Stimulated activated CD4-positive, alpha-beta T cell treated with anti-CD3 and anti-CD28 coated beads, Interleukin-4, amount 100 ng/mL, for 48 hours (primary cell): ENCODE results near the gene SULF2.
"Not testable (repeated sequence)": the region's sequence is repeated elsewhere in the genome, so short reads cannot be mapped to it uniquely, and the experiment has no call there.

Source experiments
- DNase-seq, 2 donors: peaks; one replicate each; pipeline ENCODE4 v3.0.0-alpha.2; 2020; ENCODE audit warnings: low read depth in 2 of 2

The SULF2 gene

DNA sequence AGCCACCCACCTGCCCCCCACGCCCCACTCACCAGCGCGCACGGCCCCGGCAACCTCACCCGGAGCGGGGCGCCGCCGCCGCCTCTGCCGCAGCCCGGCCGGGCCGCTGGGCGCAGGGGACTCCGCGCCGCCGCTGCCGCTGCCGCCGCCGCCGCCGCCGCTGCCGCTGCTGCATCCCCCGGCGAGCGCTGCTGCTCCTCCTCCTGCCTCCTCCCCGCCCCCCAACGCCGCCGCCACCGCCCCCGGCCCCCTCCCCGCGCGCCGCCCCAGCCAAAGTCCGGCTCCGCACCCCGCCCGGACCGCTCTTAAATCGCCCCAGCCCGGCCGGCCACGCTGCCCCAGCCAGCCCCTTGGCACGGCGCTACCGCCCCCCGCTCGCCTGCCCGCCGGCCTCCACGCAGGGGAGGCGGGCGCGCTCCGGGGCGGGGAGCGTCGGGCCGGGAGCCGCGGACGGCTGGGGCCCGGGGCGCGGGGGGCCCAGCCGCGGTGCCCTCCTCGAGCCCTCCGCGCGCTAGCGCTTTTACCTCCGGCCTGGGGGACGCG is at the start of gene SULF2:
Gene SULF2, minus strand, starts transcription at position 171 of the 543 bp plus-strand sequence. CDS start 28,118 bp downstream, outside the sequence.
- DNase-seq = no peak

DNA sequence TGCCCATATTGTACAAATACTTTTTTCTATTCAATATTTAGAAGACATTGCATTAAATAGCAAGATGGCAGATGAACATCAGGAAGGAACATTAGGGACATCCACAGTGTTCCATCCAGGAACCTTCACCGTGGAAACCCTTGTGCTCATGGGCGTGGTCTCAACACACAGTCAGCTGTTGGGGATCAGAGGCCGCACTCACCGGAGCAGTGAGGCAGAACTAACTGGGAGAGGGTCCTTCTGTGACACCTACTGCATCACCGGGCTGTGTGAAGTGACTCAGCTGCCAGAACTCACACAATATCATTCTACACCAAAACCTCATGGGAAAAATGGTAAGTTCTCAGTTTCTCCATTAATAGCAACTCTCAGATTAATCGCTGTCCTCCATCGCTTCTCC is 46.4 kb upstream of the SULF2 start:
- not testable (repeated sequence) for DNase-seq

DNA sequence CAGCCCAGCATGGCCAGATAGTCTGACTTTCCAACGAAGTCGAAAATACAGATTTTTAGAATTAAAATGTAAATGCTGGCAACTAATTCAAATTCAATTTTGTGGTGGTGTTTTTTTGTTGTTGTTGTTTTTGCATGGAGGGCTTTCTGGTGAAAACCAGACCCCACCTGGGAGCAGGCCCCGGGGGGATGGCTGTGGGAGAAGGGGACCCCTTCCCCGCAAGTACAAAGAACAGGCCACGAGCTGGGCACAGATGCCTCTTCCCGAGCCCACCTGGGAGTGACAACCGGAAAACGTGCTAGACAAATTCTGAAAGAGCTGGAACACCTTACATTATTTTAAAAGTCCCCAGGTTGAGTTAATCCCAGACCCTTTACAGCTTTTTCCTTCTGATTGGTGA is 41.4 kb upstream of the SULF2 start:
- not testable (repeated sequence) for DNase-seq

DNA sequence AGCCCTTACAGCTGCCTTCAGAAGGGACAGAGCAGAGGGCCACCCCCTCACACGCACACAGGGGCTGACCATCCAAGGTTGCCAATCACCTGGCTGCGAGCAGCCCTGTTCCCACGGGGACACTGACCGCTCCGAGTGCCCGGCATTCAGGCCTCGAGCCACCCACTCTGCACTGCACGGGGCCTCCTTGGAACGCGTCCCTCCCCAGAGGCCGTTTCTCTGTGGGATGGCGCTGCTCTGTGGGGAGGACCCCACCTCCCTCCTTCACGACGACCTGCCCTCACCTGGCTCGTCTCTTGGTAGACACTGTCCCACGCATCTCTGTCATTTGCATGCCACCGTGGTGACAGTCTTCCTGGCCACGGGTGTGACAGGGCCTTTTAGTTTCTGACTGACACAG is 40.7 kb upstream of the SULF2 start:
- not testable (repeated sequence) for DNase-seq

DNA sequence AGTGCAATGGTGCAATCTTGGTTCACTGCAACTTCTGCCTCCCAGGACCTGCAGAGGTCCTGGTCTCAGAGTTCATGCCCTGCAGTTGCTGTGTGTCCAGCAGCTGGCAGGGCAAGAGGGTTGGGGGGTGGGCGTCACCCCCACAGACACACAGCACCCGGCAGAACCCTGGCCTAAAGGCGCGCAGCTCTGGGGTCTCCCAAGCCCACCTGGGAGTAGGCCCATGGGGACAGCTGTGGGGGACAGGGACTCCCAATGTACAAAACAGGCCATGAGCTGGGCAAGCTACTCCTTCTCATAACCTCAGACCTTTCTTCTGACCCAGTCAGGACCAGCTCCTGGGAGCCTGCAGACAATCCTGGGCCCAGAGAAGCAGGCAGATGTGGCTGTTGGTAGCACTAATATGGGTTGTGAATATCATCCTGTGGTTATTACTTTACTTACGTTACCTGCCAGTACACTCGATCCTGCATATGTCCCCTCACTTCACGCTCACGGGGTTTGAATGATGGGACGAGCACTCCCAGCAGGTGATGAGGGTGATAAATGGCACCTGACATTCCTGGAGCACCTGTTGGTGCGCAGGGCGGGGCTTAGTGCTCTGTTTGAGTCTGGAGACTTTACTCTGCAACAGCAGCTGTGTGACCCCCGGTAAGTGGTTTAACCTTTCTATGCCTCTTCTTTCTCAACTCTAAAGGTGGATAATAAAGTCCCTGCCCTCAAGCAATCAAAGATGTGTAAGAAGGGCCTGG is 39.9 kb upstream of the SULF2 start:
- DNase-seq = no peak

DNA sequence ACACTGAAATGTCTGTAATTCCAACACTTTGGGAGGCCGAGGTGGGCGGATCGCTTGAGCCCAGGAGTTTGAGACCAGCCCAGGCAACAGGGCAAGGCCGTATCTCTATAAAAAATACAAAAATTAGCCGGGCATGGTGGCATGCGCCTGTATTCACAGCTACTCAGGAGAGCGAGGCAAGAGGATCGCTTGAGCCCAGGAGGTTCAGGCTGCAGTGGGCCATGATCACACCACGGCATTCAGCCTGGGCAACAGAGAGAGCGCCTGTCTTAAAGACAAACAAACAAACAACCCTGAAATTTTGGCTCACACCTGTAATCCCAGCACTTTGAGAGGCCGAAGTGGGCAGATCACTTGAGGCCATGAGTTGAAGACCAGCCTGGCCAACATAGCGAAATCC is 38.7 kb upstream of the SULF2 start:
- DNase-seq = not testable (repeated sequence)

DNA sequence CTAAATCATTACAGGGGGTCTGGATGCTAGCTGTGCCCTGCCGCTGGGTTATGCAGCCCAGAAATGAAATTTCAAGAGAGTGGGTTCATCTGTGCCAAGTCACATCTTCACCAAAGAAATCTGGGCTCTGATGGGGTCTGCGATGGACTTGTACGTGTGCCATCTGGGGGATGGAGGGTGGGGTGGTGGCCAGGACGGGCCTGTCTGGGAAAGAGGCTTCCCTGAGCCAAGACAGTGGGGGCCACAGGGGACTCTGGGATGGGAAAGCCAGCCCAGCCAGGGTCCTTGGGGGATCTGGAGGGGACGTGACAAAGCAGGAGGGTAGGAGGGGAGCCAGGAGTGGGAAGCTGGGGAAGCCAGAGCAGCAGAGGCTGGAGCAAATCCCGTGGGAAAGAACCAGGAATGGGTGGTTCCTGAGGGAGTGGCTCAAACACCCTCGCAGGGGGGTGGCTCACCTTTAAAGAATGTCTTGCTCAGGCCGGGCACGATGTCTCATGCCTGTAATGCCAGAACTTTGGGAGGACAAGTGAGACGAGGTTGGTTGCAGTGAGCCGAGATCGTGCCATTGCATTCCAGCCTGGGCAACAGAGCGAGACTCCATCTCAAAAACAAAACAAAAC is 36.3 kb upstream of the SULF2 start:
- no peak for DNase-seq

DNA sequence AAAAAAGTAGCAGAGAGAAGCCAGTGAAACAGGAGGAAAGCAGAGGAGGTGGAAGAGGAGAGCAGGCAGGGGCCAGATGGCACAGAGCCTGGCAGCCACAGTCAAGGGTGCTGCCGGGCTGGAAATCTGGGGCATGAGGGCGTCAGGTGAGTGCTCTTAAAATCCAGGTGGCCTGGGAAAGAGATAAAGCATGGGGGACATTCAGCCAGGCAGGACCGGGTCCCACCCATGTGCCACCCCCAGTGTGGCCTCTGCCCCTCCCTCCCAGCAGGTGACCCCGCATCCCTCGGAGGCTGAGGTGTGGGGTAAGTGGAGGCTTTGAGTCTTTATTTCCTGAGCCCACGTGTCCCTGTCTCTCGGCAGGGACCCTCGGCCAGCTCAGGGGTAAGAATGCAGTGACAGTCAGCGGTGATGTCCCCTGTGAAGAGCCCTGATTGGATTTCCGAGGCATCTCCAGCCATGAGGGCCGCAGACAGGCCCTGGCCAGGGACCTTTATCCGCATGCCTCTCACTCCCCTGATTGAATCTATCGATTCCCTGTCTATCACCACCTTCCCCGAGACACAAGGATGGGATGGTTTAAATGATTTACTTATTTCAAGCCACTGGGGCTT is 33.8 kb upstream of the SULF2 start:
- DNase-seq = no peak

DNA sequence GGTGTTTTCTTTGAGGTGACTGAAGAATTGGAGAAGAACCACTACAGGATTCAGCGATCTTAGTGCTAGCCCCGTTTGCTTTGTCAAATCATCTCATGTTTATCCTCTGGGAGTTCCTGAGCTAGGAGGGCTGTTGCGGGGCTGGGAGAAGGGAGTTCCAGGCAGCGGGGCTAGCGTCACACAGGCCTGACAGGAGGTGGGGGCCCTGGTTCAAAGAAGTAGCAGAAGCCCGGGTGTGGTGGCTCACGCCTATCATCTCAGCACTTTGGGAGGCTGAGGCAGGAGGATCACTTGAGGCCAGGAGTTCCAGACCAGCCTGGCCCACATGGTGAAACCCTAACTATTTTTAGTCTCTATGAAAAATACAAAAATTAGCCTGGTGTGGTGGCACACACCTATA is 33.2 kb upstream of the SULF2 start:
- no peak for DNase-seq

DNA sequence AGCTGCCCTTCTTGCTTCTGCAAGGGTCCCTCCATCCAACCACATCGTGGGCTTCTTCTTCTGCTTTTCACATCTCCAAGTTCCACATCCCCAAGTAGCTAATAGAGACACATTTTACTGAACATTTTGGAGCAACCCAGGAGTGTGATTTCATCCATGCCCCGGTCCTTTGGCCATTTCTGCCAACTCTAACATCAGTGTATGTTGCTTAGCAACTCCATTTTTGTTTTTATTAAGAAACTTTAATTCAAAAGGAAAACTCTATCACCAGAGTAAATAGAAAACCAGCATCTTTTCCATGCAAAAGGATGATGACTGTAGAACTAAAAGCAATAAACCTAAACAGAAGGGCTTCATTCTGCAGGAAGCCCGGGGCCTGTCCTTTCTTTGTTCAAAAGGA is 32.7 kb upstream of the SULF2 start:
- DNase-seq = no peak

DNA sequence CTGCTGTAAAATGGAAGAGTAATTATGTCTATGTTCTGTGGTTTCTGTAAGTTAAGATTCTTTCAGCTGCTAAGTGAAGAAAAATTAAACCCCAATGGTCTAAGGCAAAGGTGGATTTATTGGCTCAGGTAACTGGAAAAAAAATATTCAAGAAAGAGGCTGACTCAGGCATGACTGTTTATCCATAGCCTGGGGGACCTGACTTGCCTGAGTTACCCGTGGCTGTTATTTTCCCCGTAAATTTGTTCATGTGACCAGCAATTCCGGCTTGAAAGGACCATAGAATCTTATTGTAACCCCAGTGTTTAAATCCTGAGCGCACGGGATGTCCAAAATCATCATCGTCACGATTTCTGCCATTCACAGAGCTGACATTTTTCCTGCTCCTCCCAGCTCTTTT is 32.3 kb upstream of the SULF2 start:
- DNase-seq = no peak

DNA sequence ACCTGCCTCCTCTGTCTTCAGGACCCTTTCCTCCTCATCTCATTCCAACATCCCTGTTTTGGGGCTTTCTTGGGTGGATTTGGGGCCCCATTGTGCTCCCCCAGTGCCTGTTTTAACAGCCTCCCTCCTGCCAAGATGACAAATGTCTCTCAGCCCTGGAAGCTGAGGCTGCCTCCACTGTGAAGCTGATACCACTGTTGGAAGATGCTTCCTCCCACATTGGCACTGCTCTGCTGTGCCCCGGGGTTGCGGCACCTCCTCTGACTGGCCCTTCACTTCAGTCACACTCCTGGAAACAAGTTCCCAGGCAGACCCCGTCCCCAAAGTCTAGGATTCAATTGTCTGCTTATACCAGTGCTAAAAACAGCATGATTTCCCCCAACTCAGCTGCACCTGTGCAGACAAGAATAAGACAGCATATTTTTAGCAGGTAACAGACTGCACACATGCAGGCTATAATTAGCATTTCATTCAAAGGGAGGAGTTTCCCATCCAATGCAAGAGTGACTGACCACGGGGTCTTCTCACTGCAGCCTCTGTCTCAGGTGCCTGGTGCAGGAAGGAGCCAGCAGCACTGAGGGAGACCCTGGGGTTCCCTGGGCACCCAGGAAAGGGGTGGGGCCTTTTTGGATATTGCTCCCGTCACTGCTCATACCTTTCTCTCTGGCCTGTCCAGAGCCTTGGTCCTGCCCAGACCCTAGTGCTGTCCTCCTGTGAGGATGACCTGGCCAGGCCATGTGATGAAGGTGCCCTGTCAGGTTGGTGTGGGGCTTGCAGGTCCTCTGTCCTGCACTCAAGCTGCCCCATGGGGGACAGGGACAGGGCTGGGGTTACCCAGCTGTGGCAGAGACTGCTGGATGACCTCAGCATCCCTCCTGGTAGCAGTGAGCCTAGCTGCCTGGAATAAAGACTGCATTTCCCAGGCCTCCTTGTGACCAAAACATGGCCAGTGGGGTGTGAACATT is 31.5 kb upstream of the SULF2 start:
- DNase-seq = no peak

DNA sequence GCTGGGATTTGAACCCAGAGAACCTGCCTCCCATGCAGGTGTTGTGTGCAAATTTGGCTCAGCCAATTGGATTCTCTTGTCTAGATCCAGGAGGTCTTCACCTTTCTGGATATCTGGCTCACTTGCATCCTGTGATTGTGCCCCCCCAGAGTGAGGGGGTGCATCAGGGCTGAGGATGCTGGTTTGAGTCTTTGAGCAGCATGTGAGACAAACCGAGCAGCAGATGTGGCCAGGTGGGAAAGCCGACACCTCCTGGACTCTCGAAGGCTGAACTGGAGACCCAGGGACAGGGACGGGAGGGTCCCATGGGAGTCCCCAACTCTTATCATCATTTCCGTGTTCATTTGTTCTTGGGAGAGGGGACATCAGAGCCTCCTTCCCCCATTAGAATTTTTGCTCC is 30.6 kb upstream of the SULF2 start:
- no peak for DNase-seq

DNA sequence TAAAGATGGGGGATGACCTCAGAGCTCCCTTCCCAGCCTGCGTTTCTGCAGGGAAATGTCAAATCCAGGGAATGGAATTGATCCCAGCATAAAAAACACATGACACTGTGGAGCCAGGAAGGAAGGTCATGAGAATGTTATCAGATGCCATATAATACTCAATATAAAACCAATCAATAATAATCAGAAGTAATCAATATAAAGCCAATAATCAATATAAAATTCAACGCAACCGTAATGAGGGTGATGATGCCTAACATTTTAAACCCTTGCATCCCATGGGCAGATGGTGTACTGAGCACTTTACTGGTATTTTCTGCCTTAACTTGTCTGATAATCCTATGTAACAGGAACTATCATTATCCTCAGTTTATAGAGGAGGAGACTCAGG is 30.1 kb upstream of the SULF2 start:
- DNase-seq = no peak

DNA sequence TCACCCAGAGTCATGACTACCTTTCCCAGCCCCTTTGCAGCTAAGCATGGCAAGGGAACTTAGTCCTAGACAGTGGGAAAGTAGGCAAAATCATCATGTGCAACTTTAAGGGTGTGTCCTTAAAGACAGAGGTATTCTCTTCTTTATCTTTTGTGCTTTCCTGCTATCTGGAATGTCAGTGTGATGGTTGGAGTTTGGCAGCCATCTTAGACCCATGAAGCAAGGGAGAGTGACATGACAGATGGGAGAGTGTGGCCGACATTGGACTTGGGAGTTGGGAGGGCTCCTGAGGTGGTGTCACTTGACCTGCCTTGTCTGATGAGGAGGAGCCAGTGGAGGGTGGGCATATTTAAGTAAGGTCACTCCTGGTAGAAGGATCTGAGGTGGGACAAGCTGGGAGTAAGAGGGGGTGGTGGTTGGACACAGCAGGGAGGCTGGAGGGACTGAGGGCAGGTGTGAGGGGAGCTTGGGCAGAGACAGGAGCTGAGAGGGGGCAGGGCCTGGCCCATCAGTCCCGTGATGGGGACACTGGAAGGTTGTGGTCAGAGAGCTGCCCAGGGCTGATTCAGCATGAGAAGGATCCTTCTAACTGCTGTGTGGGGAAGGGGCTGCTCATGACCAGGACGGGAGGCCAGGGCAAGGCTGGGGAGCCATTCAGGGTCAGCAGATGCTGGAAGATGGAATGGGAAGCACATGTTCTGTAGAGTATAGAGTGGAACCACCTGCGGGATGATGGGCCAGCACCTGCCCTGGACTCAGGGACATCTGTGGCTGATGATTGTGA is 29.5 kb upstream of the SULF2 start:
- DNase-seq = no peak

DNA sequence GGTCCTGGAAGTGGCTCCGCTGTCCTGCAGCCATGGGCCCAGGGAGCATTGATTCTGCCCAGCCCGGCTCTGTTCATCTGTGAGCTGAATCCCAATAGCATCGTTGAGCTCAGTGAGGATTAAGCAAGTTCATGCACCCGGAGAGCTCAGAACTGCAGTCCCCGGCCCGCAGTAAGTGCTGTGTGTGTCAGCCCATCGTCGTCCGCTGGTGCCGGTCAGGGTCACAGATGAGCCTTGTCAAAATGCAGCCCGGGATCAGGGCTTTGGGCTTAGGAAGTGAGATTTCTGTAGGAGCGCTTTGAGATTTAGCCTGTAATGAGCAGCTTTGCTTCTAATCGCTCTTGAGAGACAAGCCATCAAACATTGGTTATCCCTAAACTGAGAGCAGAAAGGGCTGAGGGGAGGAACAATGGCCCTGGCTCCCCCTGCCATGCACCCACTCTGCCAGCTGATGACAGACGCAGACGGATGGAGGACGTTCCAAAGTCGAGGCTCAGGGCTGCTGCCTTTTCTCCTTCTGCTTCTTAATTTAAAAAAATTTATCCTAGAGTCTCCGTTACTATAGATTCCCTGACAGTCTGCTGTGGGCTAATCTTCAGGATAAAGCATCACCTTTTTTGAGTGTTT is 25.6 kb upstream of the SULF2 start:
- DNase-seq = no peak

DNA sequence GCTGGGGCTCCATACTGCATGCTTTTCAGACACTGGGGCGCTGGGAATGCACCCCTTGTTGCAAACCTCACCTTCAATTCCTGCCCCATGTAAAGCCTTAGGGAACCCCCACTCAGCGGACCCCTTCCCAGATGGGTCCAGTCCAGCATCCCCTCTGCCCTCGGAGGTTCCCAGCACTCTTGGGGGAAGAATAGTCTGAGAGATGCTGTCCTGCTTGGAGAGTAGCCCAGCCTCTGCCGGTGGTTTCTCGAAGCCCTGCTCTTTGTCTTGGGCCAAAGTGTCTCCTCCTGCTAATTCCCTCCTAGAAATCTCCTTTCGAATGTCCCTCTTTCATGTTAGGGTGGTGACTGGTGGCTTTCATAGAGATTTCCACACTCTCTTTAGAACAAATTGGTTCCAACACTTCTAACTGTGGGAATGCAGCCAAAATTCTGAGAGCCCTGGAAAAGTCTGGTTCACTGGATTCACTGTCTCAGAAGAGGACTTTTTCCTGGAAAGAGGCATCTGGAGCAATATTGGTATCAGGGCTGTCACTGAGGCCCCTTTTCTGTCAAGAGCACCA is 24.9 kb upstream of the SULF2 start:
- no peak for DNase-seq

DNA sequence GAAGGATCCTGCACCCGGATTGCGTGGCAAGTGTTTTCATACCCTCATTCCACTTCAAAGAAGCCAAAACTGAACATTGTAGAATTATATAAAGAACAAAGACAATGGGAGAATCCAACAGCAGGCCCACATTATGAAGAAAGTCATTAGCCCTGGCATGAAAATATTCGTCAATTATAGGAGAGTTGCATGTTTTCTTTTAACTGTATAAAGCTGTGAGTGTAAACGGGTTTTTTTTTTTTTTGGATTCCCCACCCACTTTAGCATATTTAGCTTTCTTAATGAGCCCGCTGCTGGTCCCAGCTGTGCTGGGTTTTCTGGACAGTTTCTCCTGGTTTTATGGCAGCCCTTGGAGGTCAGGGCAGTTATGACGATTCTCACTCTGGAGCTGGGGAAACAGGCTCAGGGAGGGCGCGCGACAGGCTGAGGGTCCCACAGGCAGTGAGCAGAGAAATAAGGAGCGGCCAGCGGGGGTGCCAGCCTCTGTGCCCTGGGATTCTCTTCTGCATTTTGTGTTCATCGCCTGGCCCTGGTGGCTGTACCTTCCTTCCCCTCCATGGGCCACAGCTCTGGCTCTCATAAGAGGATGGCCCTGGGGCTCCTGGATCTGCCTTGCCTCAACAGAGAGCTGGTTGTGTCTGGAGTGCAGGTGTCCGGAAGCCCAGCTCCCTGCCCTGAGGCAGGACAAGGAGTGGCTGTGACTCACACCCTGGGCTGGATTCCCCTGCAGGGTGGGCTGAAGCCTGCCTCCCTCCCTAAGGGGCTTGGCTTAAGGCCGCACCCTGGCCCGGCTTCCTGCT is 24.1 kb upstream of the SULF2 start:
- no peak for DNase-seq

DNA sequence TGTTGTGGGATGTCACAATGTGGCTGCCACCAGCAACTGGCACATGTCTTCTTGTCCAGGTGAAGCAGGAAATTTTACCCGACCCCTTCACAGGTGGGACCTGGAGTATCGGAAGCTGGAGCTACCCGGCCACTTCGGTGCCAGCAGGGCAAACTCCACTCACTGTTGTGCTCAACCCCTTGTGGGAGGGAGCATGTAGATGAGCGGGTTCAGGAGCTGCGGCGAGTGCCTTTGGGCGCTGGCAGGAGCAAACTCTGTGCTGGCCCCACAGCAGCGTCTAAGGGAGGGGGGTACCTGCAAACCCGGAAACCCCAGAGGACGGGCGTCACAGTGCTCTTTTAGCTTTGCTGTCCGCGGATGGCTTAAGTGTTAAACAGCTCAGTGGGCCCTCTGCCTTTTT is 20.7 kb upstream of the SULF2 start:
- DNase-seq = no peak
